ENCODE data around the gene GPATCH4. TPM values are rescaled to one million over a fixed set of nuclear protein-coding genes. Genes with fewer than 3 reads are reported as not detected.
"Not testable (repeated sequence)": the region's sequence is repeated elsewhere in the genome, so short reads cannot be mapped to it uniquely, and the experiment has no call there.

Gene GPATCH4
- total RNA-seq, 1 donor from 2014 or later = 7.3 TPM

DNA sequence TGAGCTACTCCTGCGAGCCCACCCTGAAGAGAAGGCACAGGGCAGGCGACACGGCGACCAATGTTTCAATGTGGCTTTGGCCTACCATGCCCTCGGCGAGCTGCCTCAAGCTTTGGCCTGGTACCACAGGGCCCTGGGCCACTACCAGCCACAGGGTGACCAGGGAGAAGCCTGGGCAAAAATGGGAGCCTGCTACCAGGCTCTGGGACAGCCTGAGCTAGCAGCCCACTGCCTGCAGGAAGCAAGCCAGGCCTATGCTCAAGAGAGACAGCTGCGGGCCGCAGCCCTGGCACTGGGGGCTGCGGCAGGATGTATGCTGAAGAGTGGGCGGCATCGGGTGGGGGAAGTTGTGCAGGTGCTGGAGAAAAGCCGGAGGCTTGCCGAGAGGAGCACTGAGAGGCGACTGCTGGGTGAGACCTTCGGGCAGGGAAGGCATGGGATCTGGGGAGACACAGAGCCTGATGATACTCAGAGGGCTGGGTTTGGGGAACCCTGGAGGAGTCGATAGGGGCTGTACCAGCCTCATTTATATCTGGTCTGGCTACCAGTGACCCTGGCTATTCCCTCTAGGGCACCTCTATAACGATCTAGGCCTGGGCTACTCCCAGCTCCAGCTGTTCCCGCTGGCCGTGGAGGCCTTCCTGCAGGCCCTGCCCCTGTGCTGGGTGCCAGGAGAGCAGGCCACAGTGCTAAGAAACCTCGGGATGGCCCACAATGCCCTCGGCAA lies 19.5 kb downstream of the GPATCH4 start:
- ATAC-seq (no peak), DNase-seq (ENCODE audit: low spot score) (no peak)

GRCh38 chr1:156579472-156579871 lies 21.8 kb downstream of the GPATCH4 start, which contains the start of gene TTC24:
TTC24 (plus strand) TSS chr1:156579723; CDS start chr1:156581365, 1,642 bp downstream.
- DNase-seq (ENCODE audit: low spot score) = no peak
- ATAC-seq = no peak

DNA sequence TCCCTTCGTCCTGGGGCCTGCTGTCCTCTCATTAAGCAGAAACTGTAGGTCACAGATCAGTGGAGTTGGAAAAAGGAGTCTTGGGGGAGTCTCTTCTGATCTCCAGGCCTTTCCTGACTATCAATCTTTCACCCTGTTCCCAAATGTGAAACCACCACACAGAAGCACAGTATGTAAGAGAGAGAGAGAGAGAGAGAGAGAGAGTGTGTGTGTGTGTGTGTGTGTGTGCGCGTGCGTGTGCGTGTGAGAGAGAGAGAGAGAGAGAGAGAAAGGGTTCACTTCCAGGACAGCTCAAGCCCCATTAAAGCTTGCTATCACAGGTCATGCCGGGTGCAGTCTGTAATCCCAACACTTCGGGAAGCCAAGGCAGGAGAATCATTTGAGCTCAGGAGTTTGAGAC lies 23.2 kb downstream of the GPATCH4 start:
- DNase-seq (ENCODE audit: low spot score) = no peak
- no peak for ATAC-seq

DNA sequence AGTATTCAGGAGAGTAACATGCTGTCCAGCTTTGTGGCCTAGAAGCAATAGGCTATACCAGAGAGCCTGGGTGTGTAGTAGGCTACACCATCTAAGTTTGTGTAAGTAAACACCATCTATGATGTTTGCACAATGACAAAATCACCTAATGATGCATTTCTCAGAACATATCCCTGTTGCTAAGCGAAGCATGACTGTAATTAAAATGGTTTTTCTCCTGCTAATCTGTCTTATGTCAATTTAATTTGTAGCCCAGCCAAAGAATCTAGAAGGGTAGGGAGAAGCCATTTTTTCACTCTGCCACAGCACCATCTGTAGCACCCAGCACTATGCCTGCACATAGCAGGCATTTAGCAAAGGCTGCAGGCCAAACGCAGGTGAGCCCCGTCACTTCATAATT lies 23.7 kb downstream of the GPATCH4 start:
- DNase-seq (ENCODE audit: low spot score) (no peak), ATAC-seq (no peak)

DNA sequence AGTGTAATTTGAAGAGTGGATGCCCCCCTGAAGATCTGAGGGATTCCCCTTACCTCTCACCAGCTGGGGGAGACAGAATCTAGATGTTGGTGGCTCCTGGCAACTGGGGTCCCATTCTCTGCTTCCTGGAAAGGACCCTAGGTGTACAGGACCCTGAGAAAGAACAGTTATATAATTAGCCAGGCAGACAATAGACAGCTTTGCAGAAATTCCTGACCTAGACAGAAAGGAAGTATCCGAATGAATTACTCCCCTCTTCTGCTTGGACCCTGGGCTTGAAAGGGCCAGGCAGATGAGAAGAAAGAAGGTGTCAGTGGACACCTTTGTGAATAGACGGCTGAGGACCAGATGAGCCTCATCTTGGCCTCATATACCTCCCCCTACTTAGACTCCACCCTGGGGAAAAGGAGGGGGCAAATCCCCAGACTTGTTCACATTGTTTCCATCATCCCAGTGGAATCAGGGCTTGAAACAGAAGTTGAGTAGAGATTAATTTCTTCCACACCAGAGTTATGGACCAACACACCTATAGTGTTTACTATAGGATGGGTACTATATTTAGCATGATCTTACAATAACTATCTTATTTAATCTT lies 27.1 kb downstream of the GPATCH4 start:
- DNase-seq (ENCODE audit: low spot score) (no peak), ATAC-seq (no peak)

DNA sequence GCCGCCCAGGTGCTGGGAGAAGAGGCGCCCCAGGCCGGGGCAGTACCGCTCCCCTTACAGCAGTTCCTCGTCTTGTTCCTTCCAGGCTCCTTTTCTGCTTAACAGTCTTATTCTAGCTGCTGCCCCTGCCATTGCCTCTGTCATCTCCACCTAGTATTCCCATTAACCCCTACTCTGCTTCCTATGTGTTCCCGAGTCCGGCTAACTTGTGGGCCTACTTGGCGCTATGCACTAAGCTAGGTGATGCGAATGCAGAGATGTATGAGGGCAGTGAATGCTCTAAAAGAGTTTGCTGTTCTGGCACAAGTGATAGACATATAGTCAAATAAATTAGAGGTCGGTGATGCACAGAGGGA lies 28.6 kb downstream of the GPATCH4 start:
- DNase-seq (ENCODE audit: low spot score) (no peak), ATAC-seq (no peak)

GRCh38 chr1:156571919-156572662 lies 29.2 kb downstream of the GPATCH4 start, which contains the start of gene IQGAP3:
IQGAP3 (minus strand) TSS chr1:156572565; CDS start chr1:156572529, 36 bp downstream.
- peak; percentile 99 for ATAC-seq
- DNase-seq (ENCODE audit: low spot score) = peak; percentile 87

GRCh38 chr1:156571261-156571852 lies 29.9 kb downstream of the GPATCH4 start:
- DNase-seq (ENCODE audit: low spot score) (no peak), ATAC-seq (no peak)

DNA sequence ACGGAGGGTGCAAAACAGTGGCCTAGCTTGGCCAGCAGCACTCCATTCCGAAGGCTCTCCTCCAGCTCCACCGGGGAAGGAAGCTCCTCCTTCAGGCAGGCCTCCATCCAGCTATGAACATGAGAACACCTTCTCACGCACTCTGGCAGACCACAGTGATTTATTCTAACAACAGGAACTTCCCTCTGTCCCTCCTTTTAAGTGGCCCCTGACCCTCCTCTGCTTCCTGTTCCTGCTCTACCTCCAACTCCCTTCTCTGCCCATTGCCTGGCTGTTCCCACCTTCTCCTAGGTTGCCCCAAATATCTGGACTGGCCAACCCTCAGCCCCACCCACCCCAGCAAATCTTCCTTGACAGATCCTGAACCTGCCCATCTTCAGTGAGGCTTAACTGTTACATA lies 34.8 kb downstream of the GPATCH4 start:
- no peak for DNase-seq (ENCODE audit: low spot score)
- ATAC-seq = no peak

- no peak for ATAC-seq
- no peak for DNase-seq (ENCODE audit: low spot score)
These were observed 35.8 kb downstream of the GPATCH4 start for GRCh38 chr1:156565519-156565918.

GRCh38 chr1:156560585-156561163 lies 40.6 kb downstream of the GPATCH4 start:
- DNase-seq (ENCODE audit: low spot score) = no peak
- no peak for ATAC-seq

GRCh38 chr1:156559797-156560385 lies 41.4 kb downstream of the GPATCH4 start:
- no peak for ATAC-seq
- no peak for DNase-seq (ENCODE audit: low spot score)

- DNase-seq (ENCODE audit: low spot score) (no peak), ATAC-seq (no peak)
These were observed 42.0 kb downstream of the GPATCH4 start for GRCh38 chr1:156559086-156559796.

DNA sequence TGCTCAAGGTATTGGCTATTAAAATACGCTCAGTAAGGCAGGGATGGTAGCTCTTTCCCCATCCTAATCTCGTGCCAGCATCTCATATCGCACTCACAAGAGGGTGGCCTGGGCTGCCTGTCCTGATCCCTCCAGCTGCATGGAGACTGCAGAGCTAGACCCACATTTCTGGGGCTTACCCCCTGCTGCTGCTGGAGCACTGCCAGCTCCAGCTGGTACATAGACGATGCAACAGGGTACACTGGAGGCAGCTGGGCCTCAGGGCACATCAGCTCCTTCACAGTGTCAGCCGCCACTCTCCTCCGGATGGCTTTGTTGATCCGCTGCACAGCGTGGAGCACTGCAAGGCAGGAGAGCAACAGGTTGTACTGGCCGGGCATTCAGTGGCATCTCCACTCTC lies 44.9 kb downstream of the GPATCH4 start:
- no peak for DNase-seq (ENCODE audit: low spot score)
- ATAC-seq = no peak

GRCh38 chr1:156555715-156556114 lies 45.6 kb downstream of the GPATCH4 start:
- ATAC-seq (no peak), DNase-seq (ENCODE audit: low spot score) (no peak)

DNA sequence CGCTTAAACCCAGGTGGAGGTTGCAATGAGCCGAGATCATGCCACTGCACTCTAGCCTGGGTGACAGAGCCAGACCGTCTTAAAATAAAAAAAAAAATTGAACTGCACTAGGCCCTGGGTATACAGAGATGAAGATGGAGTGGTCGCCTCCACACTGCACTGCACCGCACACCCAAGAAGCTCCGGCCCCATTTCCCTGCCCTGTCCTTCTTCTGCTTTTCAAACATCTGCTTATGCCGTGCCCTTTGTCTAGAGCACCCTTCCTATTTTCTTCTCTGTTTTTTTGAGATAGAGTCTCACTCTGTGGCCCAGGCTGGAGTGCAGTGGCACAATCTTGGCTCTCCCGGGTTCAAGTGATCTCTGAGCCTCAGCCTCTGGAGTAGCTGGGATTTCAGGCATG lies 46.3 kb downstream of the GPATCH4 start:
- DNase-seq (ENCODE audit: low spot score) (no peak), ATAC-seq (no peak)

DNA sequence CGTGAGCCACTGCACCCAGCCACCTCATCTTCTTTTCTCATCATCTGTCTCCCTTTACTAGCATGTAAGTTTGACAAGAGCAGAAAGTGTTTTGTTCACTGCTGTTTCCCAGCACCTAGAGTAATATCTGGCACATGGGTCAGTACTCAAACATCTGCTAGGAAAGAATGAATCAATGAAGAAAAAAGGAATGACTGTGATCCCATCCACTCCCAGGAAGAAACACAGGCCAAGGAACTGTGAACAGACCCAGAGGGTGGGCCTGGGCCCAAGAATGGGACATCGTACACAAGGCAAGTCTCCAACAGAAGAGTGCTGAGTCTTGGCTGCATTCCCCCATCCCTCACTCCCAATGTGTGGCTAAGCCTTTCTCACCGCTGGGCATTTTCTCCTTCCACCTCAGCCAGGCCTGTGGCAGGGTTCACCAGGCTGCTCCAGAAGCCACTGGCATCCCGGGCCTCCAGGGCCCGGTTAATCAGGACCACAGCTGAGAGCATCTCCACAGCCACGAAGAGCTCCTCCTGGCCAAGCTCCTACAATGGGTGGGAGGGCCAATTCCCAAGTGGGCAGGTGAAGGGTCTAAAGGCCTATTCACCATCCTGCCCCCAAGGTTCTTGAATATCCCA lies 47.3 kb downstream of the GPATCH4 start:
- DNase-seq (ENCODE audit: low spot score) = no peak

GRCh38 chr1:156552937-156553336 lies 48.3 kb downstream of the GPATCH4 start:
- peak; percentile 63 for ATAC-seq
- not testable (repeated sequence) for DNase-seq (ENCODE audit: low spot score)

More for the DNA sequence above, 47.3 kb downstream of the GPATCH4 start:
- ATAC-seq = no peak

DNA sequence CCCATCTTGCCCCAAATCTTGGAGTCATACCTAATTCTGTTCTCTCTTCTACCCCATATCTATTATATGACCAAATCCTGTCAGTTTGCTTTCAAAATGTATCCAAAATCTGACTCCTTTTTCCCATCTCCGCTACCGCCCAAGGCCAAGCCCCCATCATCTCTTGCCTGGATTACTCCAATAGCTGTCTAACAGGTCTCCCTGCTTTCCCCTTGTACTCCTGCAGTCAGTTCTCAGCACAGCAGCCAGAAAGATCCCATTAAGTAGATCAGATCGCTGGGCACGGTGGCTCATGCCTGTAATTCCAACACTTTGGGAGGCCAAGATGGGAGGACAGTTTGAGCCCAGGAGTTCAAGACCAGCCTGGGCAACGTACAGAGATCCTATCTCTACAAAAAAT lies 48.8 kb downstream of the GPATCH4 start:
- ATAC-seq = no peak

DNA sequence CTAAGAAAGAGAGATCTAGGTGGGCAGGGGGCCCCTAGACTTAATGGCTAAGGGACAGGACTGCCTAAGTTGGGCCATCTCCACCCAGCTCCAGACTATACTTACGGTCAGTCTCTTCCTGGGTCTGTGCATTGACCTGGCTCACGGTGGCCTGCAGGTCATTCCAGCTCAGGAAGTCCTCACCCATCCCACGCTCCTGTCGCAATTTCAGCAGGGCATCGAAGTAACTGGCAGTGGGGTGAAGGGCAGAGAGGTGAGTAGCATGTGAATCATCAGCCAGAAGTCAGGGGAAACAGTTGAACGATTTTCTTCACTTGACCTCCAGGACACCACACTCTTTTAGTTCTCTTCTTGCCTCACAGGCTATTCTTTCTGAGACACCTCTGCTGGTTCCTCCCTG lies 49.4 kb downstream of the GPATCH4 start:
- DNase-seq (ENCODE audit: low spot score) (no peak), ATAC-seq (no peak)

More for the DNA sequence above, 48.8 kb downstream of the GPATCH4 start:
- DNase-seq (ENCODE audit: low spot score) = no peak
